ENCODE measurements around the gene AKR1B15.

GRCh38 chr7:134545380-134545779, 3.5 kb upstream of the AKR1B15 start:
- TF ChIP-seq CTCF (IDR thresholded peaks at IDR 0.05) (no peak), POLR2A (IDR thresholded peaks at IDR 0.05) (no peak)

All from Peyer's patch (tissue), 4 donors.